Astrocyte (in vitro differentiated cells and primary cell): ENCODE data around the gene DCLK1.

Experiments used
- EZH2 ChIP-seq: IDR thresholded peaks from 2 replicates; pipeline ENCODE4 v1.6.1; 2012; ENCODE audit warnings: mild to moderate bottlenecking, low read length, inconsistent platforms; ENCODE audit not compliant: insufficient read depth
- TF ChIP-seq, protein P1 (sequence below): IDR thresholded peaks from 2 replicates; pipeline ENCODE4 v1.5.1; 2011; ENCODE audit warnings: low read depth, mild to moderate bottlenecking, inconsistent platforms, low read length, moderate library complexity; ENCODE audit not compliant: insufficient read depth

DNA sequence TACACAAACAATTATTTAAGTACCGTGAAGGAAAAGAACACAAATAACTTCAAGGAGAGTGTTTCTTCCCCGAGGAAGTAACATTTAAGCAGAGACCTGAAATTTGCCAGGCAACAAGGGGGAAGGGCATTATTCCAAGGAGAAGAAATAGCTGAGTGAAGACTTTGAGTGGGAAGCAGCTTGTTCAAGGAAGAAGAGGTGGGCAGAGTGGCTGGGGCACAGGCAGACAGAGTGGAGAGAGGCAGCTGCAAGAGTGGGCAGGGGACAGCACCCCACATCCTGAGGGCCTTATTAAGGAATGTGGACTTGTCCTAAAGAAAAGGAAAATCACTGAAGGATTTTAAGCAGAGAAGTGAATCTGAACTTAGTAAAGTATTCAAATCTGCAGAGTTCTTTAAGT lies 4.7 kb upstream of the DCLK1 start:
- TF ChIP-seq, protein P1, sequence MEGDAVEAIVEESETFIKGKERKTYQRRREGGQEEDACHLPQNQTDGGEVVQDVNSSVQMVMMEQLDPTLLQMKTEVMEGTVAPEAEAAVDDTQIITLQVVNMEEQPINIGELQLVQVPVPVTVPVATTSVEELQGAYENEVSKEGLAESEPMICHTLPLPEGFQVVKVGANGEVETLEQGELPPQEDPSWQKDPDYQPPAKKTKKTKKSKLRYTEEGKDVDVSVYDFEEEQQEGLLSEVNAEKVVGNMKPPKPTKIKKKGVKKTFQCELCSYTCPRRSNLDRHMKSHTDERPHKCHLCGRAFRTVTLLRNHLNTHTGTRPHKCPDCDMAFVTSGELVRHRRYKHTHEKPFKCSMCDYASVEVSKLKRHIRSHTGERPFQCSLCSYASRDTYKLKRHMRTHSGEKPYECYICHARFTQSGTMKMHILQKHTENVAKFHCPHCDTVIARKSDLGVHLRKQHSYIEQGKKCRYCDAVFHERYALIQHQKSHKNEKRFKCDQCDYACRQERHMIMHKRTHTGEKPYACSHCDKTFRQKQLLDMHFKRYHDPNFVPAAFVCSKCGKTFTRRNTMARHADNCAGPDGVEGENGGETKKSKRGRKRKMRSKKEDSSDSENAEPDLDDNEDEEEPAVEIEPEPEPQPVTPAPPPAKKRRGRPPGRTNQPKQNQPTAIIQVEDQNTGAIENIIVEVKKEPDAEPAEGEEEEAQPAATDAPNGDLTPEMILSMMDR: no peak
- no peak for TF ChIP-seq EZH2
